Germinal center (tissue), 1 donor: ENCODE data around the gene SLC39A9.
"Not testable (repeated sequence)": the region's sequence is repeated elsewhere in the genome, so short reads cannot be mapped to it uniquely, and the experiment has no call there.

Experiments used
- DNase-seq: peaks from one replicate; pipeline ENCODE4 v3.0.0; 2012; ENCODE audit warnings: mixed read lengths, low spot score

SLC39A9 gene

DNA sequence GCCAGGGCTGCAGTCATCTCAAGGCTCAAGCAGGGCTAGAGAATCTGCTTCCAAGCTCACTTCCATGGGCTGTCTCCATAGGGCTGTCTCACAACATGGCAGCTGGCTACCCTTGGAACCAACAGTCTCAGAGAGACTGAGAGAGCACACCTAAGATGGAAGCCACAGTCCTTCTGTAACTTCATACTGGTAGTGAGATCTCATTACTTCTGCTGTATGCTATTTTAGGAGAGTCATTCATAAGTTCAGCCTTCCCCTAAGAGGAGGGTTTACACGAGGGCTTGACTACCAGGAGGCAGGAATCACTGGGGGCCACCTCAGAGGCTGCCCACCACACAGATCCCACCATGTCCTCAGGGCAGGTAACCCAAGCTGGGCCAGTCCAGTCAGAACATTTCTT is 30.1 kb upstream of the SLC39A9 start:
- DNase-seq, result no peak

DNA sequence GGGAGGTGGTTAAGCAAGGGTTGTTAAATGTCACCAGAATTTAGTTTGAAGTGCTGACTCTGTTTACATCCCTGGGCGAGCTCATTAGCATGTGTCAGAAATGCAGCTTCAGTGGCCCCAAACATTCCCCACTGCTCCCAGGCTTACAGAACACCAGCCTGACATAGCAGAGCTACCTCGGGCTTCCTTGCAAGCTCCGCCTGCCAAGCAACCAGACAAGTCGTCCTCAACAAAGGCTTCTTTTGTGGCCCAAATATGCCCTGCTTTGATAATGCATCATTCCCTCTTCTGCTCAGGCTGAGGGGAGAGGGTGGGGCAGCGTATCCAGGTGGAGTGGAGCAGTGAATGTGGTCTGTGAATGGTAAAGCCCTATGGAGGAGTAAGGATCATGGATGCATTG is 28.4 kb upstream of the SLC39A9 start:
- DNase-seq, result no peak

DNA sequence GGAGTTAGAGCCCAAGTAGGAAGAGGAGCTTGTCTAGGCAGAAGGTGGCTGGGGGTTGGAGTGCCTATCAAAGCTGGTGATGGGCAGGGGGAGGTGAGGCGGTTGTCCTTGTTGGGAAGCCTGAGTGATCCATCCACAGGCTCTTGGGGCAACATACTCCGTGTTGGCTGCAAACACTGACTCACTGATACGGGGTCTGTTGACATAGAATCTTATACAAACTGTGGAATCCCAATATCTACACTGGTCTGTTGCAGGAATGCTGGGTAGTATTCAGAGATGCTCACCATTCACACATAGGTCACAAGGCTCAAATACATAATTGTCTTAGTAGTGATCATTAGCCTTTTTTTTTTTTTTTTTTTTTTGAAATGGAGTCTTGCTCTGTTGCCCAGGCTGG is 26.3 kb upstream of the SLC39A9 start:
- DNase-seq, result no peak

DNA sequence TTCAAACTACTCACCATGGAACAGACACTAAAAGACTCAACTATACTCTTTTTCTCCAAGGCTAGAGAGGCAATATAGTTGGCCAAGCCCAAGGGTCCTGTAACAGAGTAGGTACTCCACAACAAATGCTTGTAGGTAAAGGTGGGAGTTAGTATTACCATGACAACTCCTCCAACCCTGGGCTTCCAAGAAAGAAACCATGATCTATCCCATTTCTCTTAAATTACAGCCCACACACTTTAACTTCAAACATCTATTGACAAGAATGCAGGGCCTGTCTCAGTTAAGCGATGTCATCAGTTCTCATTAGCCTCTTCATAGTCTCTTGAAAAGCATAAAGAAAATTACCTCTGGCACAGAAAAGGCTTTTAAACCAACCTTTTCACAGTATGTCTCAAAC is 25.4 kb upstream of the SLC39A9 start:
- DNase-seq, result no peak

DNA sequence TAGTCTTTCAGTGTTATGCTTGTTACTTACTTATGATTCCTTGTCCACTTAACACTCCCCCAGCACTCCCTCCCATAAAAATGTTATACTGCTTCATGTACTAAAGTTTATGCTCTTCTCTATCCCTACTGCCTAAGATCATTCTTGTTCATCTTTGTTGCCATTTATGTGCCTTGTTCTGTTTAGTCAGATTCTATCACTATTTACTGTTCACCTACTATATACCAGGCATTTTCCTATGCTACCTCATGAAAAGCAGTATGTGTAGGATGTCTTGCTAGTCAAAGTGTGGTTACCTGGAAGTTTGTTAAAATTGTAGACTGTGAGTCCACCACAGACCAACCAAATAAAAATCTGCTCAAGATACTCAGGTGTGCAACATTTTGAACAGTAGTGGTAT is 24.3 kb upstream of the SLC39A9 start:
- DNase-seq, result no peak

DNA sequence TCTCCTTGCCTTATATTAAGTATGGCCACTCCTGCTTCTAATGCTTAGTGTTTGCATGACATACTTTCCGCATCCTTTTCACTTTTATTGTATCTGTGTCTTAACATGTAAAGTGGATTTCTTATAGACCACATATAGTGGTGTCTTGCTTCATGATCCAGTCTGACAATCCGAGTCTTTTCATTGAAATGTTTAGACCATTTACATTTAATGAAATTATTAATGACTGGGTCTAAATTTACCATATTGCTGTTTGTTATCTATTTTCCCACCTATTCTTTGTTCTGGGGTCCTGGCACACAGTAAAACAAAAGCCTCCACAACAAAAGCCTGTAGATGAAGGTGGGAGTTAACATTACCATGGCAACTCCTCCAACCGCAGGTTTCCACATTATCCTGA is 23.3 kb upstream of the SLC39A9 start:
- DNase-seq, result no peak

DNA sequence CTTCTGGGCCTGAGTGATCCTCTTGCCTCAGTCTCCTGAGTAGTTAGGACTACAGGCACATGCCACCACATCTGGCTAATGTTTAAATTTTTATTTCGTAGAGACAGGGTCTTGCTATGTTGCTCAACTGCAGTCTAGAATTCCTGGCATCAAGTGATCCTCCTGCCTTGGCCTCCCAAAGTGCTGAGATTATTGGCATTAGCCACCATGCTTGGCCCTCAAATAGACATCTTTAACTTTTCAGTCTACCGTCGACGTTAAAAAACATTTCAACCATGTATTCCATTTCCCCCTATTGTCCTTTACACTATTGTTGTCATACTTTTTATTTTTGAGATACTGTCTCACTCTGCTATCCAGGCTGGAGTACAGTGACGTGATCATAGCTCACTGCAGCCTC is 22.8 kb upstream of the SLC39A9 start:
- no peak for DNase-seq

DNA sequence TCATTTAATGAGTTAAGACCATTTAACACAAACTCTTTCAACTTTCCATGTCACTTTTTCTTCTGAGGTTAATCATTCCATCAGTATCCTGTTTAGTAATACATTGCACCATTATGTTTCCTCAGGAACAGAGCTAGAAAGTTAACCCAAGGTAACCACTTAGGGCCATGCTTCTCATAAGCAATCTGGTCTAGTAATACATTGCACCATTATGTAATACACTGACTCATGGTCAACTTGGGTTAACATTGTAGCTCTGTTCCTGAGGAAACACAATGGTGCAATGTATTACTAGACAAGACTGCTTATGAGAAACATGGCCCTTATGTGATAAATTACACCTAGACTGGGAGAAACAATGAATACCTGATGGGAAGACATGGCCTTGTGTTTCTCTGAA is 22.1 kb upstream of the SLC39A9 start:
- no peak for DNase-seq

DNA sequence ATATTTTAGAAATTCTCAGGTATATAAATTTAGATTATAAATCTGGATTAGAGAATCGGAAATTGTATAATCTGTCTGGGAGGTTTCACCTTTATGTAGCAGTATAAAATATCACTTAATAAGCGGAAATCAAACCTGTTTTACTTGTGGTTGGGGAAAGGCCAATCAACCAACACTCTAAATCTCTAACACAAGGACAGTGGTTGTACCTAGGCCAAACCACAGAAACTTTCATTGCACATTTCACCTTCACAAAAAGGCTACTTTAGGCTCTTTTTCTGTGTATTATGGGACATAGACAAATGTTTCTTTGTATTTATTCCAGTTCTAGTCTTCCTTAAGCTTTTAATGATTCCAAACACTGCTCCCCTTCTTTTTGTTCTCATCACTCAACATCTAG is 20.2 kb upstream of the SLC39A9 start:
- no peak for DNase-seq

DNA sequence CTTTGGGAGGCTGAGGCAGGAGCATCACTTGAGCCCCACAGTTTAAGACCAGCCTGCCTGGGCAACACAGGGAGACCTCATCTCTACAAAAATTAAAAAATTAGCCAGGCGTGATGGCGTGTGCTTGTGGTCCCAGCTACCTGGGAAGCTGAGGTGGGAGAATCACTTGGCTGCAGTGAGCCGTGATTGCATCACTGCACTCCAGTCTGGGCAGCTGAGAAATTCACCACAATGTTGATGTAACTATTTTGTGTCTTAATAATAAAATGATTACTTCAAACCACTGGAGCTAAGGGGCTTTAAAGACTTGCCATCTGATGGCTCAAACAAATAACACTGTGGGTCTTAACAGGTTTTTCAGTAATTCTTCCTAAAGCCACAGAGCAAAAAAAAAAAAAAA is 11.2 kb upstream of the SLC39A9 start:
- DNase-seq, result no peak

DNA sequence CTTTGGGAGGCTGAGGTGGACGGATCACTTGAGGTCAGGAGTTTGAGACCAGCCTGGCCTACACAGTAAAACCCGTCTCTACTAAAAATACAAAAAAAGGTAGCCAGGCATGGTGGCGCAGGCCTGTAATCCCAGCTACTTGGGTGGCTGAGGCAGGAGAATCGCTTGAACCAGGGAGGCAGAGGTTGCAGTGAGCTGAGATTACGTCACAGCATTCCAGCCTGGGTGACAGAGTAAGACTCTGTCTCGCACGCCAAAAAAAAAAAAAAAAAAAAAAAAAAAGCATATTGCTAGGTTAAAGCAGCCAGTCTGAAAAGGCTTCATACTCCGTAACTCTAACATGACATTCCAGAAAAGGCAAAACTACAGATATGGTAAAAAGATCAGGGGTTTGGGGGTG is 7.1 kb upstream of the SLC39A9 start:
- not testable (repeated sequence) for DNase-seq

DNA sequence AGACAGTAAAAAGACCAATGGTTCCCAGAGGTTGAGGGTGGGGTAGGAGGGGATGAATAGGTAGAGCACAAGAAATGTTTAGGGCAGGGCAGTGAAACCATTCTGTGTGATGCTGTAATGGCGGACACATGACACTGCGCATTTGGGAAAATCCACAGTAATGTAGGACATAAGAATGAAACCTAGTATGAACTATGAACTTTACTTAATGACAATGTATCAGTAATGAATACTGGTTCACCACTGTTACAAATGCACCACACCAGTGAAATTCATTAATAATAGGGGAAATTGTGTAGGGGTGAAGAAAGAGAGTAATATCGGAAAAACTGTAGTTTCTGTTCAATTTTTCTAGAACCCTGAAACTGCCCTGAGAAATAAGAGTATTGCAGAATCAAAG is 6.0 kb upstream of the SLC39A9 start:
- no peak for DNase-seq

DNA sequence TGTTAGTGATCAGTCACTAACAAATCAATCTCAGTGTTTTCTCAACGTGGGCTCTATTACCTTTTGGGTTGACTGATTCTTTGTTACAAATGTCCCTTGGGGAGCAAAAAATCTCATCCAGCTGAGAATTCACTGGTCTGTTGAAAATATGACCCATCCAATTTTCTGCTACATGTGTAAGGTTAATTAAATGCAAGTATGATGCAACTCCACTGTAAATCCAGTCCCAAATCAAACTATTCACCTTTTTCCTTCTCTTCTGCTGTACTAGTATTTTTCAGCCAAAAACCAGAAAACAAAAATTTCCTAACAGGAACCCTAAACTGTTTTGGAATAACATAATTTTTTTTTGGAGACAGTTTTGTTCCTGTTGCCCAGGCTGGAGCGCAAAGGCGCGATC is 2.6 kb upstream of the SLC39A9 start:
- no peak for DNase-seq

DNA sequence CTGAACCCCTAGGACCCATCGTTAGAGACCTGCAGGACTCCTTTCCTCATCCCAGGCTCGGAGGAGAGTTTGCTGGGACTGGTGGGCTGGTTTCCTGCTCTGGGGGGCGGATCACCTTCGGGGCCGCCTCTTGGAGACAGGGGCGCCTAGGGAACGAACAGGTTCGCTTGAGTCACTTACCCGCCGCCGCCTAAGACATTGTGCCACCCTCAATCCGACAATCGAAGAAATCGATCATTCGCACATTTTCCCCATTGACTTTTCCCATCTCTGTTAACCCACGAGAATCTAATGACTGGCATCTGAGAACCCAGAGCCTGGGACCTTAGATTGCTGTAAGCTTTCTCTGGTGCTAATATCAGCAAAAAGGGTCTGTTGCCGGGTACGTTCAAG is 322 bp downstream of the SLC39A9 start:
- no peak for DNase-seq

DNA sequence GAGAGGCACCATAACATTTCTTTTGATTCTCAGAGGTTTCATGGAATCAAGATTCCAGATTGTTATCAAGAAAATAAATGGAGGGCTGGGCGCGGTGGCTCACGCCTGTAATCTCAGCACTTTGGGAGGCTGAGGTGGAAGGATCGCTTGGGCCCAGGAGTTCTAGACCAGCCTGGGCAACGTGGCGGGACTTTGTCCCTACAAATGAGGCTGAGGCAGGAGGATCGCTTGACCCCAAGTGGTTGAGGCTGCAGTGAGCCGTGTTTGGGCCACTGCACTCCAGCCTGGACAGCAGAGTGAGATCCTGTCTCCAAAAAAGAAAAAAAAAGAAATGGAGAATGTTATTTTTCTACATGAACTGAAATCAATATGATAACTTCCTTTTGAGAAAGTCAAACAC is 1.3 kb downstream of the SLC39A9 start:
- DNase-seq, result no peak

DNA sequence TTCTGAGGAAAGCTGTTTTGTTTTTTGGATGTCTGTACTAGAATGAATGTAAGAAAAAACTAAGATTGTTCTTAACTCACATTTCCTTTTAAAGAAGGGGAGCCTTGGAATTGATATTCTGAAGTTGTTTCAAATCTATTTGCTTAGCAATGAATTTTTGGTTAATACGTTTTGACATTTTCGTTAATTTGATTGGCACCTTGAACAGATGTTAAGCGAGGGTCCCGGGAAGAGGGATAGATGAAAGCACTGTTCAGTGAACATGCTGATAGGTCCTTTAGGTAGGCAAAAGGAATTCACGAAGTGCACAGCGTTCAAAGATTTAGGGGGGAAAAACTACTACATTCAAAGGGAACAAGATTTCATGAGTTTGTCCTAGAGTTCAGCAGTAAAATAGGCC is 1.7 kb downstream of the SLC39A9 start:
- DNase-seq, result no peak

DNA sequence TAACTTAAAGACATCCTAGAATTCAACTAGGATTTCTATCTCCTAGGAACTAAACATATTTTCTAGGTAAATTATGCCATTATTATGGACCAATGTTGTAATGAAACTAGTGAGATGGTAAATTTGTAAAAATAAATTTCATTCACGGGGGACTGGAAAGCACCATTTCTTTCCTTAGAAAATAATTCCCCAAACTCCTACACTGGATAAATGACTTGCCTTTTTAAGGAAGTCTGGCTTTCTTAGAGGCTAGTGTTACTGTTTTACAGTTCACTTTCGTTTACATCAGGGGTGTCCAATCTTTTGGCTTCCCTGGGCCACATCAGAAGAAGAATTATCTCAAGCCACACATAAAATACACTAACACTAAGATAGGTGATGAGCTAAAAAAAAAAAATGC is 3.3 kb downstream of the SLC39A9 start:
- DNase-seq, result no peak

DNA sequence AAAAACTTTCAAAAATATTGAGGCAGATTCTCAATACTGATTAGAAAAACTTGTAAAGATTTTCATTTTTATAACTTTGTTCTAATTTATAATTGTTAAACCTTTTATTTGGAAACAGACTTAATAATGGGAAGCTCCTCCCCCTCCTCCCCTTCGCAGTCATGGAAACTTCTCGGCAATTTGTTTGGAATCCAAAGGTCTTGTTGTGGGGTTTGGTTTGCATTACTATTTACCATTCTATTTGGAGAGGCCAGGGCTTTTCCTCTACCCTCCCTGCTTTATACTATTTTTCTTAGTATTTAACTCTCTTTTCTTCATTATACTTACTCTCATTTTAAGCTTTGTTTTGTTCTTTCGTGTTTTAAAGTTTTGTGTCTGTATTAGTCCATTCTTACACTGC is 6.0 kb downstream of the SLC39A9 start:
- no peak for DNase-seq

DNA sequence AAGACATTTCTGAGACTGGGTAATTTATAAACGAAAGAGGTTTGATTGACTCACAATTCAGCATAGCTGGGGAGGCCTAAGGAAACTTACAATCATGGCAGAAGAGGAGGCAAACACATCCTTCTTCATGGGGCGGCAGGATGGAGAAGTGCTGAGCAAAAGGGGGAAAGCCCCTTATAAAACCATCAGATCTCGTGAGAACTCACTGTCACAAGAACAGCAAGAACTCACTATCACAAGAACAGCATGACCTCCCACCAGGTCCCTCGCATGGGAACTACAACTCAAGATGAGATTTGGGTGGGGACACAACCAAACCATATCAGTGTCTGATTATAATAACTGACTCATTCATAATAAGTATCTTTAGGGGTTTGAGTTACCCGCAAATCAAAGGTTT is 6.4 kb downstream of the SLC39A9 start:
- no peak for DNase-seq

DNA sequence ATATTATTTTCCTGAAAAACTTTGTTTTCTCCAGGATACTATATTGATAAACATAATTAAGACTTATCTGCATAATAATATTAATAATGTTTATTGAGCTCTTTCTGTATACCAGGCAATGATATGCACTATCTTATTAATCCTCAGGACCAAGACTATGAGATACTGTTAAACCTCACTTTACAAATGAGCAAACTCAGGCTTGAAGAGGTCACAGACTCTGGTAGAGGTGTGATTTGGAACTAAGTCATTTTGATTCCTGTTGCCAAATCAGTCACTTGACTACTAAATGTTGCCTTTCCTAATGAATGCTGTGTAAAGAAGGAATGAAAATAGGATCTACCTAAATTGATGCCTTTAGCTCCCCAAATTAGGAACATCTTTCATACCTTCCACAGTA is 7.3 kb downstream of the SLC39A9 start:
- DNase-seq, result no peak

DNA sequence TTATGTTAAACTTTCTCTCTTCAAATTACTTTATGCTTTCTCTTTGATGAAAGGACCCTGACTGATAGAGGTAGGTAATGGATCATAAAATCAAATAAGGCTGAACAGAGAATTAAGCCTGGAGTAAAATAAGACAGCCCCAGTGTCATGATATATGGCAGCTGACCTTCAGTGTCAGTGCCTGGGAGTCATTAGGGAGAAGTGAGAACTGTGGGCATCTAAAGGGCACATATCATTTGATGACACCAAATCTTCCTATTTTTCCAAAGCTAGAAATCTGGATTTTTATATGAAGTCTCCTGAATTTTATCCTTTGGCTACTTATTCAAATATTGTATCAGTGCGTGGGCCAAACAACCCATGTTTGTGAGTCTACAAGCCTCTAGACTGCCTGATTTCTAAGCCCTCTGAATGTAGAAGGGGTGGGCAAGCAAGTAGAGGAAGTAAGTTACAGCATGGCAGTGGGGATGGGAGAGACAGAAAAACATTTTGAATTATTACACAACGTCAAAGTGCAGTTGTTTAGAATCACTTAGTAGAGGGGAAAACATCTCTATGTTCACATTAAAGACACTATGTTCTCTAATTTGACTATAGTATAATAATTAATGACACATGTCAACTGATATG is 10.0 kb downstream of the SLC39A9 start:
- no peak for DNase-seq

DNA sequence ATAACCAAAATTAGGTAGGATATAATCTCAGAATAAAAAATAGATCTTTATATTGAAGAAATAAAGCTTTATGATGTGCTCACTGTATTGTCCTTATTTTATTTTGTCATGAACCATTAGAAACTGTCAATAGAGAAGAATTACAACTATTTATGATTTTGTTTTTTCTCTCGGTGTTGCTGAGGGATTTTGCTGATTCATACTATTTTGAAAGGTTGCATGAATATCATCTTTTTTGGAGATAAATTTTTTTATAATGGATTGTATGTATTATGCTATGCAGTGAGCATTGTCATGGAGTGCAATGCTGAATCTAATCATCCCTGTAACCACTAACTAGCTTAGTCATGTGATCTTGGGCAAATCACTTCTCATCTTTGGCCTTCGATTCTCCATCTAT is 15.0 kb downstream of the SLC39A9 start:
- no peak for DNase-seq

DNA sequence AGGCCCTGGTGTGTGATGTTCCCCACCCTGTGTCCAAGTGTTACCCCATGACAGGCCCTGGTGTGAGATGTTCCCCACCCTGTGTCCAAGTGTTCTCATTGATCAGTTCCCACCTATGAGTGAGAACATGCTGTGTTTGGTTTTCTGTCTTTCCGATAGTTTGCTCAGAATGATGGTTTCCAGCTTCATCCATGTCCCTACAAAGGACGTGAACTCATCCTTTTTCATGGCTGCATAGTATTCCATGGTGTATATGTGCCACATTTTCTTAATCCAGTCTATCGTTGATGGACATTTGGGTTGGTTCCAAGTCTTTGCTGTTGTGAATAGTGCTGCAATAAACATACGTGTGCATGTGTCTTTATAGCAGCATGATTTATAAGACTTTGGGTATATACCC is 17.6 kb downstream of the SLC39A9 start:
- DNase-seq, result not testable (repeated sequence)

DNA sequence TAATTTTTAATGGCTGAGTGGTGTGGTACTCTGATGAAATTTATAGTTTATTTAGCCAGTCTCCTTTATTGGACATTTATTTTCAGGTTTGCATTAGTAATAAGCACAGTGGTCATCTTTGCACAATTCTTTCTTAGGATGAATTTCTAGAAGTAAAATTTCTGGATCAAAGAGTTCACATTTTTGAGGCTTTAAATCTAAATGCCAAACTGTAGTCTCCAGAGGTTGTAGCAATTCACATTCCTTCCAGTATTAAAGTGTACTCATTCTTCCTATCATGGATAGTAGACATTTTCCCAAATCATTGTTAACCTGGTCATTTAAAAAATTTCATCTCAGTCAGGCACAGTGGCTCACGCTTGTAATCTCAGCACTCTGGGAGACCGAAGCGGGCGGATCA is 24.8 kb downstream of the SLC39A9 start:
- DNase-seq, result no peak
